Stomach (tissue), 9 donors: Measurements from ENCODE around the gene SPACA4. TPM values are rescaled to one million over a fixed set of nuclear protein-coding genes. Genes with fewer than 3 reads are reported as not detected.

Experiments
- DNase-seq, 2 donors: peaks; one replicate each; pipeline versions ENCODE4 v3.0.0 to v3.0.0-alpha.2; 2013 to 2019
- H3K27ac ChIP-seq, 5 donors: fragments of 200-600 bp in 4 of 5; sonication (generic) in 4 of 5; one replicate each; pipeline ENCODE4 v1.5.1; 2013 to 2019; ENCODE audit warnings: mild to moderate bottlenecking in 1 of 5, moderate library complexity in 1 of 5
- H3K27me3 ChIP-seq, 3 donors: fragments of 200-600 bp; sonication (generic); one replicate each; pipeline ENCODE4 v1.5.1; 2017 to 2019; ENCODE audit warnings: mixed run types in 1 of 3
- H3K36me3 ChIP-seq, 4 donors: fragments of 200-600 bp; sonication (generic); 1 replicate in 3 of 4; 2 replicates in 1 of 4; pipeline ENCODE4 v1.5.1; 2016 to 2019
- H3K4me1 ChIP-seq, 4 donors: fragments of 200-600 bp; sonication (generic); one replicate each; pipeline ENCODE4 v1.5.1; 2016 to 2019
- H3K4me3 ChIP-seq, 4 donors: fragments of 200-600 bp; sonication (generic) in 3 of 4; one replicate each; pipeline ENCODE4 v1.5.1; 2016 to 2019; ENCODE audit warnings: mild to moderate bottlenecking in 1 of 4
- H3K9me3 ChIP-seq, 4 donors: fragments of 200-600 bp; sonication (generic); one replicate each; pipeline ENCODE4 v1.5.1; 2016 to 2019
- CTCF ChIP-seq, 7 experiments: fragments of 450-650 bp in 4 of 7; fragments of 200-600 bp in 3 of 7; sonication (generic) in 3 of 7; IDR thresholded peaks; one replicate each; pipeline ENCODE4 v1.5.1; 2016 to 2019; ENCODE audit warnings: antibody characterized with exemption in 7 of 7, control low read depth in 2 of 7, mild to moderate bottlenecking in 1 of 7
- EP300 ChIP-seq: sonication (generic); formaldehyde crosslinking; IDR thresholded peaks from one replicate; pipeline ENCODE4 v1.6.1; 2017; ENCODE audit warnings: antibody characterized with exemption
- POLR2A ChIP-seq, 4 donors: fragments of 450-650 bp; IDR thresholded peaks; one replicate each; pipeline ENCODE4 v1.6.1; 2016; ENCODE audit warnings: antibody characterized with exemption in 4 of 4, control low read depth in 2 of 4, mild to moderate bottlenecking in 1 of 4, moderate library complexity in 1 of 4
- POLR2AphosphoS5 ChIP-seq, 3 donors: sonication (generic); formaldehyde crosslinking; IDR thresholded peaks; one replicate each; pipeline ENCODE4 v1.6.1; 2016; ENCODE audit warnings: antibody characterized with exemption in 3 of 3
- WGBS, 5 donors: extraction: QIAGEN DNeasy Blood & Tissue Kit in 3 of 5; methylation state at CpG; one replicate each; pipeline versions ENCODE4 v1.1.5 to v1.1.7; 2013 to 2018; 5-methylcytosine and 5-hydroxymethylcytosine counted together
- intact Hi-C: fragments of 100-400 bp; cut with DNase I; formaldehyde crosslinking; loops from one replicate; pipeline ENCODE4 v1.15.1; 2023; ENCODE audit warnings: low total_unique reads
- polyA plus RNA-seq, 3 donors: library from polyadenylated mRNA; stranded (reverse); fragments of 200-250 nt; gene quantifications; one replicate each; pipeline ENCODE4 v1.2.3, GENCODE V29; 2013
- total RNA-seq, 5 donors: library from RNA; depleted of rRNA; stranded (reverse); fragments of >200 nt; gene quantifications; one replicate each; pipeline versions ENCODE4 v1.1.0 to v1.2.3, GENCODE V29; 2014 to 2016
- donor health status: healthy with polysubstance abuse.
- donor health status: Bipolar disorder and iron deficiency.
- donor health status: healthy.

SPACA4 gene
- total and polyA plus RNA-seq, 8 donors, result not detected

DNA sequence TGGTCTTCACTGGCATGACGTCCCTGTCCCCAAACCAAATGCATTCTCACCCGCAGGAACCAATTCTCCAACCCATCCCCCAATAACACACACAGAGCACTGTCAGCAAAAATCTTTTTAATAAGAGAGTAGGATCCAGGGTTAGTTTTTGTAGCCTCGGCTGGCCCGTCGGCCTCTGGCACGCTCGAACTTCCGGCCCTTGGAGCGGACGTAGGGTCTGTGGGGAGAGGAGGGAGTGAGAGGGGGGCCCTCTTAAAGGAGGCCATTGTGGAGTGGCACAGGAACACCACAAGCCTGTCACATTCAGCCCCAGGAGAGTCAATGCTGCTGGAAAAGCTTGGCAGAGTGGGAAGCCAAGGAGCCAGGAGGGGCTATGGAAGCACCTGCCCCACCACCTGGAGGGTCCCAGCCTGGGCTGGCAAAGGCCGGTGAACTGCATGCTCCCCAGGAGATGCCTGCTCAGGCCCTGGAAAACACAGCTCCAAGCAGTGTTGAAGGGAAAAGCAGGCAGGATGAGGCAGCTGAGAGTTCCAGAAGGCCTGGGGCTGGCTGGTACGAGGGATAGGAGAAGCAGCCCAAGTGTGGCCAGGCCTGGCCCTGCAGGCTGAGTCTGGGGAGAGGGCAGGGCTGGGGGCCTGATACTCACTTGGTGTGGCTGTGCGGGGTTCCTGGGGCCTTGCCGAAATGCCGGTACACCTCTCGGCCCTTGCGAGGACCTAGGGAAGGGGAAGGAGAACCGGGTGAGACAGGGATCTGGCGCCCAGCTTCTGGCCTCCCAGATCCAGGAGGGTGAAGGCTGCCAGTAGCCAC lies 8.9 kb downstream of the SPACA4 start:
- Histone ChIP-seq H3K4me3 (peak overlapping the region in 2 of 4 donors; percentile 90 to 93), H3K27ac (peak overlapping the region; percentile 77 to 94 (median 93)), H3K36me3 (peaks cover 24 to 37% (median 31%) of the 10 kb centered on the region in 4 donors), H3K9me3 (no peaks in the 10 kb centered on the region), H3K4me1 (peaks cover 38 to 69% (median 62%) of the 10 kb centered on the region in 4 donors), H3K27me3 (no peaks in the 10 kb centered on the region)
- TF ChIP-seq POLR2A (IDR thresholded peaks at IDR 0.05) (no peak), POLR2AphosphoS5 (IDR thresholded peaks at IDR 0.05) (no peak), EP300 (no peak), CTCF (IDR thresholded peaks at IDR 0.05) (no peak)
- 36 to 54% (median 47%) methylated on average over 18 to 19 of the region's 19 CpGs for WGBS, 5 donors
- DNase-seq, result no peak
- intact Hi-C loops, result no loop called here

- H3K9me3 ChIP-seq, result no peaks in the 10 kb centered on the region
- peak overlapping the region; percentile 77 to 94 (median 93) for H3K27ac ChIP-seq
- H3K27me3 ChIP-seq, result no peaks in the 10 kb centered on the region
- intact Hi-C loops, result no loop called here
- TF ChIP-seq CTCF (IDR thresholded peaks at IDR 0.05), result no peak
- no peak for TF ChIP-seq POLR2AphosphoS5 (IDR thresholded peaks at IDR 0.05)
- no peak for TF ChIP-seq EP300
- no peak for TF ChIP-seq POLR2A (IDR thresholded peaks at IDR 0.05)
- peaks cover 24 to 37% (median 31%) of the 10 kb centered on the region in 4 donors for H3K36me3 ChIP-seq
- 52 to 66% (median 60%) methylated on average over 8 to 16 of the region's 16 CpGs for WGBS, 5 donors
- peak overlapping the region in 2 of 4 donors; percentile 90 to 93 for H3K4me3 ChIP-seq
- DNase-seq, result no peak
- peaks cover 38 to 71% (median 65%) of the 10 kb centered on the region in 4 donors for H3K4me1 ChIP-seq
Observed at GRCh38 chr19:48616041-48616436, 9.5 kb downstream of the SPACA4 start.

GRCh38 chr19:48616491-48617056 lies 10.0 kb downstream of the SPACA4 start:
- Histone ChIP-seq H3K9me3 (no peaks in the 10 kb centered on the region), H3K27me3 (no peaks in the 10 kb centered on the region), H3K4me3 (peak overlapping the region in 3 of 4 donors; percentile 72 to 93 (median 90)), H3K27ac (peak overlapping the region; percentile 77 to 94 (median 93)), H3K4me1 (peaks cover 38 to 71% (median 65%) of the 10 kb centered on the region in 4 donors), H3K36me3 (peaks cover 24 to 36% (median 31%) of the 10 kb centered on the region in 4 donors)
- DNase-seq, result no peak
- no peak for TF ChIP-seq POLR2AphosphoS5 (IDR thresholded peaks at IDR 0.05)
- no peak for TF ChIP-seq CTCF (IDR thresholded peaks at IDR 0.05)
- no peak for TF ChIP-seq EP300
- no peak for TF ChIP-seq POLR2A (IDR thresholded peaks at IDR 0.05)
- intact Hi-C loops, result no loop called here
- 44 to 50% (median 47%) methylated on average over 12 of the region's 12 CpGs for WGBS, 5 donors

- peak in 1 of 7 experiments; percentile 9 for TF ChIP-seq CTCF (IDR thresholded peaks at IDR 0.05)
- TF ChIP-seq POLR2AphosphoS5 (IDR thresholded peaks at IDR 0.05), result no peak
- TF ChIP-seq POLR2A (IDR thresholded peaks at IDR 0.05), result no peak
- Histone ChIP-seq H3K9me3 (no peaks in the 10 kb centered on the region), H3K4me3 (peak overlapping the region; percentile 72 to 93 (median 90)), H3K27ac (peak overlapping the region; percentile 77 to 94 (median 93)), H3K36me3 (peaks cover 24 to 32% (median 30%) of the 10 kb centered on the region in 4 donors), H3K27me3 (no peaks in the 10 kb centered on the region), H3K4me1 (peaks cover 38 to 74% (median 65%) of the 10 kb centered on the region in 4 donors)
- intact Hi-C loops, result no loop called here
- whole genome bisulfite sequencing, 5 donors, result 26 to 44% (median 37%) methylated on average over 13 to 18 of the region's 18 CpGs
- peak; percentile 49 to 58 for DNase-seq
Observed at GRCh38 chr19:48617146-48617937, 10.8 kb downstream of the SPACA4 start.
